ENCODE results near the gene KCNT1.

GRCh38 chr9:135722365-135722764 is 20.4 kb downstream of the KCNT1 start:
- TF ChIP-seq, protein P1, sequence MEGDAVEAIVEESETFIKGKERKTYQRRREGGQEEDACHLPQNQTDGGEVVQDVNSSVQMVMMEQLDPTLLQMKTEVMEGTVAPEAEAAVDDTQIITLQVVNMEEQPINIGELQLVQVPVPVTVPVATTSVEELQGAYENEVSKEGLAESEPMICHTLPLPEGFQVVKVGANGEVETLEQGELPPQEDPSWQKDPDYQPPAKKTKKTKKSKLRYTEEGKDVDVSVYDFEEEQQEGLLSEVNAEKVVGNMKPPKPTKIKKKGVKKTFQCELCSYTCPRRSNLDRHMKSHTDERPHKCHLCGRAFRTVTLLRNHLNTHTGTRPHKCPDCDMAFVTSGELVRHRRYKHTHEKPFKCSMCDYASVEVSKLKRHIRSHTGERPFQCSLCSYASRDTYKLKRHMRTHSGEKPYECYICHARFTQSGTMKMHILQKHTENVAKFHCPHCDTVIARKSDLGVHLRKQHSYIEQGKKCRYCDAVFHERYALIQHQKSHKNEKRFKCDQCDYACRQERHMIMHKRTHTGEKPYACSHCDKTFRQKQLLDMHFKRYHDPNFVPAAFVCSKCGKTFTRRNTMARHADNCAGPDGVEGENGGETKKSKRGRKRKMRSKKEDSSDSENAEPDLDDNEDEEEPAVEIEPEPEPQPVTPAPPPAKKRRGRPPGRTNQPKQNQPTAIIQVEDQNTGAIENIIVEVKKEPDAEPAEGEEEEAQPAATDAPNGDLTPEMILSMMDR (IDR thresholded peaks at IDR 0.05; ENCODE audit: low read depth, low read length, poor library complexity, severe bottlenecking): no peak
- TF ChIP-seq EZH2phosphoT487 (IDR thresholded peaks at IDR 0.05; ENCODE audit: borderline replicate concordance, low read length): no peak

Data from DOHH2 (cell line).